Activated gamma-delta T cell (primary cell): ENCODE measurements around the gene UNC119B.

Experiments
- DNase-seq: peaks from one replicate; lab custom pipeline; 2025; lab: John Stamatoyannopoulos, UW

UNC119B gene

GRCh38 chr12:120767071-120768024 is 57.1 kb downstream of the UNC119B start:
- DNase-seq = no peak

GRCh38 chr12:120771097-120771496 is 60.8 kb downstream of the UNC119B start:
- DNase-seq = no peak
